HFFc6 (cell line): Measurements from ENCODE around the gene CTNNA1. TPM values are rescaled to one million over a fixed set of nuclear protein-coding genes. Genes with fewer than 3 reads are reported as not detected.

ENCODE experiments used
- DNase-seq: peaks from one replicate; pipeline ENCODE4 v3.0.0-alpha.2; 2018
- H3K27ac Mint-ChIP-seq: 2 replicates; pipeline ENCODE4 v1.8.0; 2020; ENCODE audit warnings: mild to moderate bottlenecking, mixed read lengths
- H3K27me3 Mint-ChIP-seq: 2 replicates; pipeline ENCODE4 v1.8.0; 2021; ENCODE audit warnings: mild to moderate bottlenecking, moderate library complexity, mixed read lengths; ENCODE audit not compliant: insufficient read depth
- H3K36me3 Mint-ChIP-seq: 2 replicates; pipeline ENCODE4 v1.8.0; 2021; ENCODE audit warnings: low read depth, mixed read lengths
- H3K4me1 Mint-ChIP-seq: 2 replicates; pipeline ENCODE4 v1.8.0; 2020; ENCODE audit warnings: low read depth, mixed read lengths
- H3K4me3 Mint-ChIP-seq: 2 replicates; pipeline ENCODE4 v1.8.0; 2020; ENCODE audit warnings: mild to moderate bottlenecking, moderate library complexity, mixed read lengths
- H3K9me3 Mint-ChIP-seq: 2 replicates; pipeline ENCODE4 v1.8.0; 2020; ENCODE audit warnings: mild to moderate bottlenecking, mixed read lengths
- CTCF ChIP-seq: fragments of 200-600 bp; sonication (generic); IDR thresholded peaks from 2 replicates; pipeline ENCODE4 v1.5.0; 2021; ENCODE audit warnings: antibody characterized with exemption, mild to moderate bottlenecking
- total RNA-seq, 6 experiments: library from RNA; stranded (reverse); fragmentation: NEBNext Ultra II Directional; extraction: Animal tissue kit (Norgen Biotek cat#: 25700); gene quantifications; 2 replicates in 1 of 6; 3 replicates in 5 of 6; pipeline ENCODE4 v1.2.3, GENCODE V29; 2021

CTNNA1 gene
- total RNA-seq, 6 experiments from 2014 or later: 282 to 342 (median 292) TPM

- peaks cover 58% of the 10 kb centered on the region for H3K36me3 Mint-ChIP-seq
- TF ChIP-seq CTCF: no peak
- H3K4me3 Mint-ChIP-seq: peak overlapping the region; percentile 12; the same call in 1 of the 2 replicates
- H3K4me1 Mint-ChIP-seq: peaks cover 77% of the 10 kb centered on the region
- peaks cover 2% of the 10 kb centered on the region; the same call in 1 of the 2 replicates for H3K27me3 Mint-ChIP-seq
- H3K9me3 Mint-ChIP-seq: peaks cover 4% of the 10 kb centered on the region; the same call in 1 of the 2 replicates
- H3K27ac Mint-ChIP-seq: peak overlapping the region; percentile 34
- no peak for DNase-seq
These were observed 148.5 kb downstream of the CTNNA1 start for GRCh38 chr5:138901716-138902115.

GRCh38 chr5:138903130-138903775 lies 150.0 kb downstream of the CTNNA1 start:
- peaks cover 68% of the 10 kb centered on the region for H3K36me3 Mint-ChIP-seq
- peak overlapping the region; percentile 77 for H3K27ac Mint-ChIP-seq
- H3K4me1 Mint-ChIP-seq: peaks cover 80% of the 10 kb centered on the region
- no peak for TF ChIP-seq CTCF
- peak; percentile 43 for DNase-seq
- H3K9me3 Mint-ChIP-seq: peaks cover 4% of the 10 kb centered on the region; the same call in 1 of the 2 replicates
- peaks cover 2% of the 10 kb centered on the region; the same call in 1 of the 2 replicates for H3K27me3 Mint-ChIP-seq
- H3K4me3 Mint-ChIP-seq: peak overlapping the region; percentile 22

- Mint-ChIP-seq H3K36me3 (peaks cover 73% of the 10 kb centered on the region), H3K27me3 (0 out of 2 replicates have a peak, but pooled peaks cover 2% of the 10 kb centered on the region), H3K9me3 (no peaks in the 10 kb centered on the region), H3K27ac (peak overlapping the region; percentile 71), H3K4me1 (peaks cover 69% of the 10 kb centered on the region), H3K4me3 (peak overlapping the region; percentile 4; the same call in 1 of the 2 replicates)
- DNase-seq: peak; percentile 78
- no peak for TF ChIP-seq CTCF
These were observed 152.3 kb downstream of the CTNNA1 start for GRCh38 chr5:138905541-138905940.

GRCh38 chr5:138909734-138910133 lies 156.5 kb downstream of the CTNNA1 start:
- no peak for TF ChIP-seq CTCF
- H3K9me3 Mint-ChIP-seq: no peaks in the 10 kb centered on the region
- H3K27ac Mint-ChIP-seq: no peak overlapping the region
- no peaks in the 10 kb centered on the region; the same call in 1 of the 2 replicates for H3K27me3 Mint-ChIP-seq
- DNase-seq: no peak
- no peak overlapping the region for H3K4me3 Mint-ChIP-seq
- H3K4me1 Mint-ChIP-seq: peaks cover 50% of the 10 kb centered on the region
- H3K36me3 Mint-ChIP-seq: peaks cover 50% of the 10 kb centered on the region

GRCh38 chr5:138910546-138911185 lies 157.4 kb downstream of the CTNNA1 start:
- Mint-ChIP-seq H3K4me3 (no peak overlapping the region), H3K9me3 (no peaks in the 10 kb centered on the region), H3K27ac (peak overlapping the region; percentile 41; the same call in 1 of the 2 replicates), H3K27me3 (no peaks in the 10 kb centered on the region; the same call in 1 of the 2 replicates), H3K36me3 (peaks cover 54% of the 10 kb centered on the region), H3K4me1 (peaks cover 44% of the 10 kb centered on the region)
- no peak for DNase-seq
- TF ChIP-seq CTCF: no peak
